ENCODE measurements around the gene IL1RN.
A peak's percentile ranks its signal among the peaks of the same experiment; 100 is the strongest.
"Not testable (repeated sequence)": the region's sequence is repeated elsewhere in the genome, so short reads cannot be mapped to it uniquely, and the experiment has no call there.

IL1RN gene

GRCh38 chr2:113092864-113093612 is 34.4 kb upstream of the IL1RN start:
- H3K4me1 Mint-ChIP-seq (ENCODE audit: low read depth): peaks cover 36% of the 10 kb centered on the region
- no peak overlapping the region for H3K27ac Mint-ChIP-seq
- peaks cover 5% of the 10 kb centered on the region for H3K36me3 Mint-ChIP-seq (ENCODE audit: low read depth)
- H3K27me3 Mint-ChIP-seq: no peaks in the 10 kb centered on the region
- intact Hi-C loops (cut with micrococcal nuclease): no loop called here
- peaks cover 15% of the 10 kb centered on the region for H3K9me3 Mint-ChIP-seq
- no peak overlapping the region for H3K4me3 Mint-ChIP-seq

GRCh38 chr2:113093613-113093977 is 33.8 kb upstream of the IL1RN start:
- H3K9me3 Mint-ChIP-seq: peaks cover 18% of the 10 kb centered on the region
- no peak overlapping the region for H3K27ac Mint-ChIP-seq
- intact Hi-C loops (cut with micrococcal nuclease): no loop called here
- H3K27me3 Mint-ChIP-seq: no peaks in the 10 kb centered on the region
- H3K36me3 Mint-ChIP-seq (ENCODE audit: low read depth): peaks cover 7% of the 10 kb centered on the region
- no peak overlapping the region for H3K4me3 Mint-ChIP-seq
- peaks cover 42% of the 10 kb centered on the region for H3K4me1 Mint-ChIP-seq (ENCODE audit: low read depth)

- H3K4me1 Mint-ChIP-seq (ENCODE audit: low read depth): peaks cover 55% of the 10 kb centered on the region
- H3K4me3 Mint-ChIP-seq; H3K27me3 Mint-ChIP-seq; intact Hi-C loops (cut with micrococcal nuclease); H3K36me3 Mint-ChIP-seq (ENCODE audit: low read depth): not testable (repeated sequence)
- peak overlapping the region; percentile 87 for H3K27ac Mint-ChIP-seq
- peaks cover 18% of the 10 kb centered on the region for H3K9me3 Mint-ChIP-seq
These were observed 31.1 kb upstream of the IL1RN start for GRCh38 chr2:113096306-113096705.

- H3K27me3 Mint-ChIP-seq; H3K36me3 Mint-ChIP-seq (ENCODE audit: low read depth); intact Hi-C loops (cut with micrococcal nuclease); H3K4me3 Mint-ChIP-seq: not testable (repeated sequence)
- peaks cover 55% of the 10 kb centered on the region for H3K4me1 Mint-ChIP-seq (ENCODE audit: low read depth)
- peak overlapping the region; percentile 87 for H3K27ac Mint-ChIP-seq
- H3K9me3 Mint-ChIP-seq: peaks cover 19% of the 10 kb centered on the region
These were observed 30.4 kb upstream of the IL1RN start for GRCh38 chr2:113096842-113097618.

GRCh38 chr2:113098041-113098440 is 29.4 kb upstream of the IL1RN start:
- H3K4me1 Mint-ChIP-seq (ENCODE audit: low read depth): peaks cover 64% of the 10 kb centered on the region
- H3K9me3 Mint-ChIP-seq: peaks cover 29% of the 10 kb centered on the region
- intact Hi-C loops (cut with micrococcal nuclease): no loop called here
- peaks cover 17% of the 10 kb centered on the region for H3K36me3 Mint-ChIP-seq (ENCODE audit: low read depth)
- no peaks in the 10 kb centered on the region for H3K27me3 Mint-ChIP-seq
- H3K27ac Mint-ChIP-seq: peak overlapping the region; percentile 87
- peak overlapping the region; percentile 30 for H3K4me3 Mint-ChIP-seq

- Mint-ChIP-seq H3K4me3 (no peak overlapping the region), H3K27ac (peak overlapping the region; percentile 87)
These were observed 28.9 kb upstream of the IL1RN start for GRCh38 chr2:113098532-113098931.

GRCh38 chr2:113102133-113102532 is 25.3 kb upstream of the IL1RN start:
- peaks cover 23% of the 10 kb centered on the region for H3K36me3 Mint-ChIP-seq (ENCODE audit: low read depth)

More at GRCh38 chr2:113098532-113098931, 28.9 kb upstream of the IL1RN start:
- Mint-ChIP-seq H3K9me3 (peaks cover 34% of the 10 kb centered on the region), H3K4me1 (ENCODE audit: low read depth) (peaks cover 64% of the 10 kb centered on the region), H3K27me3 (no peaks in the 10 kb centered on the region), H3K36me3 (ENCODE audit: low read depth) (peaks cover 18% of the 10 kb centered on the region)
- intact Hi-C loops (cut with micrococcal nuclease): no loop called here

GRCh38 chr2:113103277-113103676 is 24.1 kb upstream of the IL1RN start:
- Mint-ChIP-seq H3K36me3 (ENCODE audit: low read depth) (peaks cover 16% of the 10 kb centered on the region), H3K9me3 (peaks cover 25% of the 10 kb centered on the region), H3K27ac (peak overlapping the region; percentile 89), H3K4me3 (no peak overlapping the region), H3K27me3 (no peaks in the 10 kb centered on the region), H3K4me1 (ENCODE audit: low read depth) (peaks cover 51% of the 10 kb centered on the region)
- intact Hi-C loops (cut with micrococcal nuclease): no loop called here

More at GRCh38 chr2:113102133-113102532, 25.3 kb upstream of the IL1RN start:
- Mint-ChIP-seq H3K27me3 (no peaks in the 10 kb centered on the region), H3K9me3 (peaks cover 34% of the 10 kb centered on the region), H3K27ac (peak overlapping the region; percentile 89), H3K4me3 (no peak overlapping the region), H3K4me1 (ENCODE audit: low read depth) (peaks cover 61% of the 10 kb centered on the region)
- intact Hi-C loops (cut with micrococcal nuclease): no loop called here

GRCh38 chr2:113104054-113104611 is 23.3 kb upstream of the IL1RN start:
- intact Hi-C loops (cut with micrococcal nuclease): no loop called here

GRCh38 chr2:113105047-113105785 is 22.2 kb upstream of the IL1RN start:
- Mint-ChIP-seq H3K4me1 (ENCODE audit: low read depth) (peaks cover 59% of the 10 kb centered on the region), H3K36me3 (ENCODE audit: low read depth) (peaks cover 16% of the 10 kb centered on the region), H3K27me3 (no peaks in the 10 kb centered on the region), H3K27ac (peak overlapping the region; percentile 89), H3K9me3 (peaks cover 24% of the 10 kb centered on the region), H3K4me3 (no peak overlapping the region)
- intact Hi-C loops (cut with micrococcal nuclease): no loop called here

More at GRCh38 chr2:113104054-113104611, 23.3 kb upstream of the IL1RN start:
- Mint-ChIP-seq H3K9me3 (peaks cover 24% of the 10 kb centered on the region), H3K4me3 (peak overlapping the region; percentile 51), H3K27ac (peak overlapping the region; percentile 89), H3K36me3 (ENCODE audit: low read depth) (peaks cover 16% of the 10 kb centered on the region), H3K27me3 (no peaks in the 10 kb centered on the region), H3K4me1 (ENCODE audit: low read depth) (peaks cover 52% of the 10 kb centered on the region)

- no peak overlapping the region for H3K27ac Mint-ChIP-seq
These were observed 16.3 kb upstream of the IL1RN start for GRCh38 chr2:113111121-113111520.

GRCh38 chr2:113111823-113112287 is 15.5 kb upstream of the IL1RN start:
- Mint-ChIP-seq H3K9me3 (no peaks in the 10 kb centered on the region), H3K4me1 (ENCODE audit: low read depth) (peaks cover 15% of the 10 kb centered on the region), H3K36me3 (ENCODE audit: low read depth) (no peaks in the 10 kb centered on the region), H3K4me3 (no peak overlapping the region), H3K27me3 (no peaks in the 10 kb centered on the region), H3K27ac (no peak overlapping the region)
- intact Hi-C loops (cut with micrococcal nuclease): no loop called here

More at GRCh38 chr2:113111121-113111520, 16.3 kb upstream of the IL1RN start:
- Mint-ChIP-seq H3K4me3 (no peak overlapping the region), H3K4me1 (ENCODE audit: low read depth) (peaks cover 15% of the 10 kb centered on the region), H3K27me3 (no peaks in the 10 kb centered on the region), H3K36me3 (ENCODE audit: low read depth) (no peaks in the 10 kb centered on the region), H3K9me3 (no peaks in the 10 kb centered on the region)
- intact Hi-C loops (cut with micrococcal nuclease): no loop called here

- Mint-ChIP-seq H3K36me3 (ENCODE audit: low read depth) (no peaks in the 10 kb centered on the region), H3K9me3 (no peaks in the 10 kb centered on the region), H3K4me1 (ENCODE audit: low read depth) (peaks cover 15% of the 10 kb centered on the region), H3K27ac (no peak overlapping the region), H3K4me3 (no peak overlapping the region), H3K27me3 (no peaks in the 10 kb centered on the region)
- intact Hi-C loops (cut with micrococcal nuclease): no loop called here
These were observed 15.0 kb upstream of the IL1RN start for GRCh38 chr2:113112441-113112840.

Data from dendritic cell treated with granulocyte-macrophage colony-stimulating factor and Interleukin-4, amounts not matched to agents 40 ng/mL and 50 ng/mL, for 4 days (primary cell).